ENCODE measurements around the gene EVI2A.
A peak's percentile ranks its signal among the peaks of the same experiment; 100 is the strongest.
"Not testable (repeated sequence)": the region's sequence is repeated elsewhere in the genome, so short reads cannot be mapped to it uniquely, and the experiment has no call there.

The EVI2A gene

DNA sequence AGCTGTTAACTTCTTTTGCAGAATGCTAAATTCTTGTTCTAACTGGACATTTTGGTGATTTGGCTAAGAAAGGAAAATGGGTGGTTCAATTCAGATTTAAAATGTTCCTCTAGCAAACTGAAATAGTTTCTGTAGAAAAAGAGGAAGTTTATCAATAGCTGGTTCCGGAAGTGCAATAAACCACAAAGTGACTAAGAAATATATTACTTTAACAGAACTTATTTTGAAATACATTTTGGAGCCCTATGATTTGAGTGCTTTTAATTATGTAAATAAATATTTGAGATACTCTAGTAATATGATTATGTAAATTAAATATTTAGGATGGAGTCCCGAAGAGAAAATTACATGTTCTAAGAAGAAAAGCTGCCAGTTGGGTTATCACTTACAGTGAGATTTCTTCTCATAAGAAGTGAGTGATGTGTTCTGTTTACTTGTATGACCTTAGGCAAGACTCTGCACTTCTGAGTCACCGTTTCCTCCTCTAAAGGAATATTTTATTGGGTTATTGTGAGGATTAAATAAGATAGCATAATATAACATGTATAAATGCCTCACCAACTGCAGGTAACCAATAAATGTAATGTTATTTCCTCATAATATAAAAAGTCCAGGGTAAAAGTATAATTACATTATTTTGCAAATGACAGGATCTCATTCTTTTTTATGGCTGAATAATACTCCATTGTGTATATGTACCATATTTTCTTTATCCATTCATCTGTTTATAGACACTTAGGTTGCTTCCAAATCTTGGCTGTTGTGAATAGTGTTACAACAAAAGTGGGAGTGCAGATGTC, 7.2 kb downstream of the EVI2A start, which contains the start of gene EVI2B:
Gene EVI2B (minus strand): TSS at position 73 of the 800 bp plus-strand sequence. CDS start 8,445 bp downstream, outside the sequence.
- H3K4me3 ChIP-seq (ENCODE audit: low read length), result no peak within 1 kb of the TSS
- TF ChIP-seq, protein P1, sequence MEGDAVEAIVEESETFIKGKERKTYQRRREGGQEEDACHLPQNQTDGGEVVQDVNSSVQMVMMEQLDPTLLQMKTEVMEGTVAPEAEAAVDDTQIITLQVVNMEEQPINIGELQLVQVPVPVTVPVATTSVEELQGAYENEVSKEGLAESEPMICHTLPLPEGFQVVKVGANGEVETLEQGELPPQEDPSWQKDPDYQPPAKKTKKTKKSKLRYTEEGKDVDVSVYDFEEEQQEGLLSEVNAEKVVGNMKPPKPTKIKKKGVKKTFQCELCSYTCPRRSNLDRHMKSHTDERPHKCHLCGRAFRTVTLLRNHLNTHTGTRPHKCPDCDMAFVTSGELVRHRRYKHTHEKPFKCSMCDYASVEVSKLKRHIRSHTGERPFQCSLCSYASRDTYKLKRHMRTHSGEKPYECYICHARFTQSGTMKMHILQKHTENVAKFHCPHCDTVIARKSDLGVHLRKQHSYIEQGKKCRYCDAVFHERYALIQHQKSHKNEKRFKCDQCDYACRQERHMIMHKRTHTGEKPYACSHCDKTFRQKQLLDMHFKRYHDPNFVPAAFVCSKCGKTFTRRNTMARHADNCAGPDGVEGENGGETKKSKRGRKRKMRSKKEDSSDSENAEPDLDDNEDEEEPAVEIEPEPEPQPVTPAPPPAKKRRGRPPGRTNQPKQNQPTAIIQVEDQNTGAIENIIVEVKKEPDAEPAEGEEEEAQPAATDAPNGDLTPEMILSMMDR (conservative IDR thresholded peaks at IDR 0.05; ENCODE audit: low read length), result no peak
- DNase-seq (ENCODE audit: low read depth), result peak; percentile 45

DNA sequence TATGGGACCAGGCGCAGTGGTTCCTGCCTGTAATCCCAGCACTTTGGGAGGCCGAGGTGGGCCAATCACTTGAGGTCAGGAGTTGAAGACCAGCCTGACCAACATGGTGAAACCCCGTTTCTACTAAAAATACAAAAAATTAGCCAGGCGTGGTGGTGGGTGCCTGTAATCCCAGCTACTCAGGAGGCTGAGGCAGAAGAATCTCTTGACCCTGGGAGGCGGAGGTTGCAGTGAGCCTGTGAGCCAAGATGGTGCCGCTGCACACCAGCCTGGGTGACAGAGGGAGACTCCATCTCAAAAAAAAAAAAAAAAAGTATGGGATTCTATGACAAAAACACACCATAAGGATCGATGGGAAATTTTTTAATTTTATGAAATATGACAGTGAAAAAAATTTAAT, 9.2 kb downstream of the EVI2A start:
- not testable (repeated sequence) for H3K4me3 ChIP-seq (ENCODE audit: low read length); DNase-seq (ENCODE audit: low read depth)

DNA sequence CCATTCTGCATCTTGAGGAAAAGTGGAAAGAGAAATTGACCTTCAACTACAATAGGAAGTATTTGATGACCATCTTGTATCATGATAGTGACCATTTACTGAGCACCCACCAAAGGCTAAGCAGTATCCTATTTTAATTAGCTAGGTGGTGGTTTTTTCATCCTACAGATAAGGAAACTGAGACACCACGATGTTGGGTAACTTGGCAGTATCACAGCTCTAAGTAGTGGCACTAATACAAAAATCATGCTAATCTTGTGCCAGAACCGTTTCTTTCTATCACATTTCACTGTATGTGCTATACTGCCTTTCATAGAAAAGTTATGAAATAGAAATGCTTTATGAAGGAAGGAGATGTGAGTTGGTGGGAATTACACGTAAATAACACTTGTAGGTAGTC, 9.9 kb downstream of the EVI2A start:
- DNase-seq (ENCODE audit: low read depth), result no peak

DNA sequence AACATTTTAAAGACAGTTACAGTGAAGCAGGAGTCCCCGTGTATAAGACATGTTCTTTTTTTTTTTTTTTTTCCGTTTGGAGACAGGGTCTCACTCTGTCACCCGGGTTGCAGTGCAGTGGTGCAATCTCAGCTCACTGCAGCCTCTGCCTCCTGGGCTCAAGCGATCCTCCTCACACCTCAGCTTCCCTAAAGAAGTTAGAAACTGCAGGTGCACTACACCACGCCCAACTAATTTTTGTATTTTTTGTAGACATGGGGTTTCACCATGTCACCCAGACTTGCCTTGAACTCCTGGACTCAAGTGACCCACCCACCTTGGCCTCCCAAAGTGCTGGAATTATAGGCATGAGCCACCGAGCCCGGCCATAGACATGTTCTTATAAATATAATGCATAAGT, 10.5 kb downstream of the EVI2A start:
- no peak overlapping the region for H3K4me3 ChIP-seq (ENCODE audit: low read length)
- TF ChIP-seq, protein P1 (conservative IDR thresholded peaks at IDR 0.05; ENCODE audit: low read length), result no peak
- no peak for DNase-seq (ENCODE audit: low read depth)

More for the DNA sequence above, 9.9 kb downstream of the EVI2A start:
- TF ChIP-seq, protein P1 (conservative IDR thresholded peaks at IDR 0.05; ENCODE audit: low read length), result no peak
- H3K4me3 ChIP-seq (ENCODE audit: low read length), result no peak overlapping the region

DNA sequence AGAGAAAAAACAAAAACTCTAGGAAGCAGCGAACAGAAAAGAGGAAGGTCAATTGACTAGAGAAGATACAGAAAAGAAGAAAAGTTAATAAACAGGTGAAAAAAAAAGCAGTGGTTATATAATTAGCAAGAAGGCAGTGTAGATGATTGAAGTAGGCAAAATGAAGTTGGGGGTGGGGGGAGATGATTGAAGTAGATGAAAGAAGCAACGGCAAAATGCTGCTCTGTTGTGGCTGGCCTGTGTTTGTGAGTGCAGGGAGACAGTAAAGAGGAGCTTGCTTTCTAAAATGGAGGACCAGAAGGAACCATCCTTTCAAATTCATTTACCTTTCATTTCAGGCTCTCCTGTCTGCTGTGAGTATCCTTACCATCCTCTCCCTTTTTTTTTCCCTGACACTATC, 11.2 kb downstream of the EVI2A start:
- no peak overlapping the region for H3K4me3 ChIP-seq (ENCODE audit: low read length)
- TF ChIP-seq, protein P1 (conservative IDR thresholded peaks at IDR 0.05; ENCODE audit: low read length), result no peak
- DNase-seq (ENCODE audit: low read depth), result no peak

DNA sequence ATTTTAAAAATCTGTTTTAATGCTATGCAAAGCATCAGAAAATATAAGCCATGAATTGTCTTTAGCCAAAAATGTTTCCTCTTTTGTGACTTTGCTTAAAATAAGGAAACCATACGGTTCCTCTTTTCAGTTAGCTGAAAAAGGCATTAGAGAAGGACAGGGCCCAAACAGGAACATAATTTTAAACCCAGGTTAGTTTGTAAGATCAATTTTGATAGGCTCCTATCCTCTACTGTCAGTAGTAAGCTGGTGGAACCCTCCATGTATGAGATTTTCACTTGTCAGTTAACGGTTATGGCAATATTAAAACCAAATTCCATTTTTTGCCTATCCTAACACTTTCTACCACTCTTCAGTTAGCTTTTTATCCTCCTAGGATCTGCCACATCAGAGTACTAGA, 11.9 kb downstream of the EVI2A start:
- no peak for DNase-seq (ENCODE audit: low read depth)
- H3K4me3 ChIP-seq (ENCODE audit: low read length), result no peak overlapping the region
- TF ChIP-seq, protein P1 (conservative IDR thresholded peaks at IDR 0.05; ENCODE audit: low read length), result no peak

DNA sequence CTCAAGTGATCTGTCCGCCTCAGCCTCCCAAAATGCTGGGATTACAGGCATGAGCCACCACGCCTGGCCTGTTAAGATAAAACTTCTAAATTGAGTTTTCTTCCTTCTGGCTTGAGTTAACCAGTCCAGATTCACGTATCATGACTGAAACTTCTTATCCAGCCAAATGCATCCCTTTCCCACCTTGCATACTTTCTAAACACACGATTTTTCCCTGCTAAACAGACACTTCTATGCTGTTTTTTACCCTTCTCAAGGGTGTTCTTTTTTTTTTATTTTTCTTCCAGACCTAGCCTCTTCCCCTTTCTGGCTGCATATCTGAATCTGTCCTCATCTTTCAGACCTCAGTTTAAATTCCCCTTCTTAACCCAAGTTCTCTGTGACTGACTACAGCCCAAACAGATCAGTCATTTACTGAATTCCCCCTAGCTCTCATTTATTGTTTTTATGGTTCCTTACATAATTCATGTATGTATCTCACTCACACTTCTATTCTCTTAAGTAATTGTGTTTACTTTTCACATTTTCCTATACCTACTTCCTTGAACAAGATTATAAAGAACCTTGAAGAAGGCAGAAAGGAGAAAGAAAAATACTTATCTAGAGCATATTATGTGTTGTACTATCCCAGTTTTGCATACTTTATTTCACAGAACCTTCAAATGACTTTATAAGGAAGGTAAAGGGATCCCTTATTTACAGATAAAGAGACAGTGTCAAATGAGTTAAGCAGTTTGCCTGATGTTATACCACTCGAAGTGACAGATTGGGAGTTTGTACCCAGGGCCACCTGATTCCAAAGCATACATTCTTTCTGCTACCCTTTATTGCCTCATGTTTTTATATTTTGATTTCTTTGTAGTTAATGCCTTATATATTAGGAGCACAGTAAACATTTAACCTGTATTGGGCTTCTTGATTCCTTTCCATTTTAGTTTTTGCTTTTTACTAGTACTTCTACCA, 12.8 kb downstream of the EVI2A start:
- no peak for DNase-seq (ENCODE audit: low read depth)
- TF ChIP-seq, protein P1 (conservative IDR thresholded peaks at IDR 0.05; ENCODE audit: low read length), result no peak
- H3K4me3 ChIP-seq (ENCODE audit: low read length), result no peak overlapping the region

All from AG10803 (cell line).